Activated CD4-positive, alpha-beta T cell treated with anti-CD3 and anti-CD28 coated beads for 48 hours (primary cell): ENCODE measurements around the gene RERE.
A peak's percentile ranks its signal among the peaks of the same experiment; 100 is the strongest.

ENCODE experiments used
- DNase-seq: peaks from one replicate; pipeline ENCODE4 v3.0.0-alpha.2; 2020

The RERE gene

GRCh38 chr1:8337776-8338525, 479.5 kb downstream of the RERE start:
- no peak for DNase-seq

GRCh38 chr1:8335246-8335645, 482.2 kb downstream of the RERE start:
- no peak for DNase-seq

- DNase-seq: no peak
These were observed 483.2 kb downstream of the RERE start for GRCh38 chr1:8334106-8334851.

GRCh38 chr1:8333246-8333987, 484.0 kb downstream of the RERE start:
- DNase-seq: no peak

GRCh38 chr1:8332806-8333205, 484.6 kb downstream of the RERE start:
- DNase-seq: no peak

- DNase-seq: no peak
These were observed 486.9 kb downstream of the RERE start for GRCh38 chr1:8330271-8331125.

GRCh38 chr1:8329858-8330257, 487.6 kb downstream of the RERE start:
- DNase-seq: no peak

GRCh38 chr1:8329439-8329838, 488.0 kb downstream of the RERE start:
- no peak for DNase-seq

- DNase-seq: no peak
These were observed 489.2 kb downstream of the RERE start for GRCh38 chr1:8328271-8328670.

GRCh38 chr1:8326265-8326664, 491.2 kb downstream of the RERE start:
- DNase-seq: no peak

- DNase-seq: no peak
These were observed 491.7 kb downstream of the RERE start for GRCh38 chr1:8325771-8326170.

- no peak for DNase-seq
These were observed 493.1 kb downstream of the RERE start for GRCh38 chr1:8324176-8324810.

GRCh38 chr1:8323706-8324105, 493.7 kb downstream of the RERE start:
- DNase-seq: no peak

- no peak for DNase-seq
These were observed 495.8 kb downstream of the RERE start for GRCh38 chr1:8321612-8322011.

- no peak for DNase-seq
These were observed 499.0 kb downstream of the RERE start for GRCh38 chr1:8318436-8318835.

- peak; percentile 86 for DNase-seq
These were observed 499.6 kb downstream of the RERE start, which contains the start of gene SLC45A1 for GRCh38 chr1:8317647-8318381. TSS of gene SLC45A1 (plus strand) at chr1:8318114. CDS start at chr1:8324330, 6,216 bp downstream.

- no peak for DNase-seq
These were observed 501.6 kb downstream of the RERE start for GRCh38 chr1:8315573-8316475.

GRCh38 chr1:8314346-8315280, 502.8 kb downstream of the RERE start:
- DNase-seq: peak; percentile 66

- no peak for DNase-seq
These were observed 504.2 kb downstream of the RERE start for GRCh38 chr1:8313231-8313630.
